Cardiac muscle cell (in vitro differentiated cells and primary cell): Measurements from ENCODE around the gene ZNF804B. TPM values are rescaled to one million over a fixed set of nuclear protein-coding genes. Genes with fewer than 3 reads are reported as not detected.

ENCODE experiments used
- DNase-seq, 2 donors: peaks; one replicate each; pipeline versions ENCODE4 v3.0.0 to v3.0.0-alpha.2; 2010 to 2017; ENCODE audit warnings: low read depth in 1 of 2, low spot score in 1 of 2
- H3K27ac ChIP-seq: fragments of 200-600 bp; sonication (generic); 2 replicates; pipeline ENCODE4 v1.5.1; 2016
- H3K27me3 ChIP-seq: fragments of 200-600 bp; sonication (generic); 2 replicates; pipeline ENCODE4 v1.6.0; 2016; ENCODE audit warnings: control low read depth
- H3K36me3 ChIP-seq: fragments of 200-600 bp; sonication (generic); 2 replicates; pipeline ENCODE4 v1.5.1; 2016; ENCODE audit warnings: control low read depth
- H3K4me1 ChIP-seq: fragments of 200-600 bp; sonication (generic); 2 replicates; pipeline ENCODE4 v1.8.1; 2017; ENCODE audit warnings: low read depth, mild to moderate bottlenecking, mixed run types
- H3K4me3 ChIP-seq: fragments of 200-600 bp; sonication (generic); 2 replicates; pipeline ENCODE4 v1.5.1; 2016; ENCODE audit warnings: mild to moderate bottlenecking
- H3K9me3 ChIP-seq: fragments of 200-600 bp; sonication (generic); 2 replicates; pipeline ENCODE4 v1.5.1; 2017; ENCODE audit warnings: low read depth, mild to moderate bottlenecking, control low read depth
- polyA plus RNA-seq: library from polyadenylated mRNA; unstranded; fragments of >200 nt; fragmentation: Nextera tagmentation; extraction: Ambion mirVana; gene quantifications from 2 replicates; pipeline ENCODE4 v1.2.1, GENCODE V29; 2016
- total RNA-seq: library from RNA; depleted of rRNA; stranded (reverse); fragments of >200 nt; gene quantifications from 2 replicates; pipeline ENCODE4 v1.2.3, GENCODE V29; 2016
- TF ChIP-seq, protein P1 (sequence below): IDR thresholded peaks from 2 replicates; pipeline ENCODE4 v1.5.1; 2012; ENCODE audit warnings: low read depth, mild to moderate bottlenecking, low read length

The ZNF804B gene
- total and polyA plus RNA-seq, 2 experiments from 2014 or later: 0.06 TPM; not detected in 1

DNA sequence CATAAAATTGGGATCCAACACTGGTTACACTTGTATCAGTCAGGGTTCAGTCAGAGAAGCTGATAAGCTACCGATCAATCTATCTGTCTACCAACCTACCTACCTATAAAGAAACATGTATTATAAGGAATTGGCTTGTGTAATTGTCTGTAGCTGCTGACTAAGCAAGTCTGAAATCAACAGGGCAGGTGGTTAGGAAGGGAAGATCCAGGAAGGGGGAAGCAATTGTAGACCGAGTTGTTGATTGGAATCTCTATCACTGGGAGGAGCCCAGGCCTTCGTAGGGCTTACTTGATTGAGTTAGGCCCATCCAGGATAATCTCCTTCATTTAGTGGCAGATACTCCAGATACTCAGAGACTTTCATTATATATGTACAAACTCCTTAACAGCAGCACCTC, 307.5 kb downstream of the ZNF804B start:
- H3K9me3 ChIP-seq: no peaks in the 10 kb centered on the region
- no peak overlapping the region for H3K27ac ChIP-seq
- no peaks in the 10 kb centered on the region for H3K4me1 ChIP-seq
- H3K36me3 ChIP-seq: no peaks in the 10 kb centered on the region
- TF ChIP-seq, protein P1, sequence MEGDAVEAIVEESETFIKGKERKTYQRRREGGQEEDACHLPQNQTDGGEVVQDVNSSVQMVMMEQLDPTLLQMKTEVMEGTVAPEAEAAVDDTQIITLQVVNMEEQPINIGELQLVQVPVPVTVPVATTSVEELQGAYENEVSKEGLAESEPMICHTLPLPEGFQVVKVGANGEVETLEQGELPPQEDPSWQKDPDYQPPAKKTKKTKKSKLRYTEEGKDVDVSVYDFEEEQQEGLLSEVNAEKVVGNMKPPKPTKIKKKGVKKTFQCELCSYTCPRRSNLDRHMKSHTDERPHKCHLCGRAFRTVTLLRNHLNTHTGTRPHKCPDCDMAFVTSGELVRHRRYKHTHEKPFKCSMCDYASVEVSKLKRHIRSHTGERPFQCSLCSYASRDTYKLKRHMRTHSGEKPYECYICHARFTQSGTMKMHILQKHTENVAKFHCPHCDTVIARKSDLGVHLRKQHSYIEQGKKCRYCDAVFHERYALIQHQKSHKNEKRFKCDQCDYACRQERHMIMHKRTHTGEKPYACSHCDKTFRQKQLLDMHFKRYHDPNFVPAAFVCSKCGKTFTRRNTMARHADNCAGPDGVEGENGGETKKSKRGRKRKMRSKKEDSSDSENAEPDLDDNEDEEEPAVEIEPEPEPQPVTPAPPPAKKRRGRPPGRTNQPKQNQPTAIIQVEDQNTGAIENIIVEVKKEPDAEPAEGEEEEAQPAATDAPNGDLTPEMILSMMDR: no peak
- H3K27me3 ChIP-seq: no peaks in the 10 kb centered on the region
- DNase-seq: no peak
- no peak overlapping the region for H3K4me3 ChIP-seq

DNA sequence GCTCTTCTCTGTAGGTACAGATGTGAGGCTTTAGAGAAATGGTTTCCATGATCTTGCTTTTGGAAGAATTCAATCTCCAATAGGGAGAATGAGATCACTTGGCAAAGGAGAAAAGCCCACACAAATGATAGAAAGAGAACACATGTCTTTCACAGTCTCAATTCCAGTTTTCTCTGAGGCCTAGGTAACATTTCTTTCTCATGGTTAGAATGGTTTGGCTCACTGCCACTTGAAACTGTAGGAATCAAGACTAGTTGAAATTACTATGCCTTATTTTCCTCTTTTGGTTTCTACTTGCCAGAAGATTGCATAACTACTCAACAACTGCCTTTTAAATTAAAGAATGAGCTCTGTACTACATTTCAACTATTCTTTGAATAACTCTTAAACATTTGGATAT, 312.6 kb downstream of the ZNF804B start:
- DNase-seq: no peak
- no peaks in the 10 kb centered on the region for H3K27me3 ChIP-seq
- H3K27ac ChIP-seq: no peak overlapping the region

DNA sequence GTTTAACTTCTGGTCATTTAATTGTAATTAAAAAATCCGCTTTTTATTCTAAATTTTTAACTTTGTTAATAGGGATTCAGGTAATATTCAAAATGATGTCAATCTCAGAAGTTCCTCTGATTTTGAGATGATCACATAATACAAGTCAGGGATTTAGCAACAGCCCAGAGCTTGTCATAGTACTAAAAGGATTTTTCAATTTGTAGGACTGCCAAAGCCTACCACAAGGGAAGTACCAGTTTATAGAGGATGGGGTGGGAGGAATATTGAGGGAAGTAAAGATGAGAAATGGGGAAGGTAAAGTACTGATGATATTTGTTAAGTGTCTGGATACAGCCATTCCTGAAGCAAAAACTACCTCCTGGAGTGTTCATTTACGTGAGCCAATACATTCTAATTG, 314.3 kb downstream of the ZNF804B start:
- no peak for DNase-seq
- no peaks in the 10 kb centered on the region for H3K27me3 ChIP-seq
- no peak overlapping the region for H3K27ac ChIP-seq
- H3K9me3 ChIP-seq: no peaks in the 10 kb centered on the region
- TF ChIP-seq, protein P1: no peak
- no peaks in the 10 kb centered on the region for H3K4me1 ChIP-seq
- H3K36me3 ChIP-seq: no peaks in the 10 kb centered on the region
- H3K4me3 ChIP-seq: no peak overlapping the region

More for the DNA sequence above, 312.6 kb downstream of the ZNF804B start:
- H3K4me3 ChIP-seq: no peak overlapping the region
- H3K36me3 ChIP-seq: no peaks in the 10 kb centered on the region
- no peaks in the 10 kb centered on the region for H3K9me3 ChIP-seq
- TF ChIP-seq, protein P1: no peak
- H3K4me1 ChIP-seq: no peaks in the 10 kb centered on the region

DNA sequence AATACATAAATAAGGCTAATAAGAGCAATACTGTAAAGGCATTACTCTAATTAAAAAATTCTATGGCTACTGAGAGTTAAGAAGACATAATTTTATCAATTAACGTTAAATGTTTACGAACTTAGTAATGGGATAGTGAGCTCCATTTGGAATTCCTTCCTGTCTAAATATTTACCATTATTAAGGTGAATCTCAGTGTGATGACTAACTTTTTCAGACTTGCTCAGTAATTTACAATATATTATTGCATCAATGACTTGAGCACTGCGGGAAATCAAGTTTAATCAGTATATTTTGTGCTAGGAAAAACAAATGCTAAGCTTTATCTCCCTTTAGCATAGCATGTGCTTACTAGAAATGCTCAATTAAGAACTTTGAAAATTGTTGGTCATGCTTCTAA, 318.5 kb downstream of the ZNF804B start:
- Histone ChIP-seq H3K27me3 (no peaks in the 10 kb centered on the region), H3K4me1 (no peaks in the 10 kb centered on the region), H3K4me3 (no peak overlapping the region), H3K9me3 (no peaks in the 10 kb centered on the region), H3K36me3 (no peaks in the 10 kb centered on the region), H3K27ac (no peak overlapping the region)
- DNase-seq: no peak
- TF ChIP-seq, protein P1: no peak

DNA sequence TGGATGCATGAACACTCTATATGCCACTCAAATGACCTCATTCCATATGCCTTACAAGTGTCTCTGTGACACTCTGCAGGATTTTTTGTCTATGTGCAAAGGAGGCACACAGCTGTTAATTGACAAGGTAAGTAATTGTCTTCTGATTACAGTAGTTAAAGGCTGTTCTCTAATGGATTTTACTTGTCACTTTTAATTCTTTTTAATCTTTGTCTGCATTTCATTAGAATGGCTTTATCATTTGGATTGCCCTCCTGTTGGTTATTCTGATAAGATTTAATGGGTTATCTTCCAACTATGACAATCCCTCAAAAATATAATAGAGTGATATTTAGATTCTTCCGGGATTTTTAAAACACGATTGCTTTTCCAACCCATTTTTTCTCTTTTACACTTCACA, 326.1 kb downstream of the ZNF804B start:
- no peak overlapping the region for H3K27ac ChIP-seq
- H3K9me3 ChIP-seq: no peaks in the 10 kb centered on the region
- TF ChIP-seq, protein P1: no peak
- H3K4me1 ChIP-seq: no peaks in the 10 kb centered on the region
- H3K36me3 ChIP-seq: no peaks in the 10 kb centered on the region
- no peak for DNase-seq
- H3K27me3 ChIP-seq: no peaks in the 10 kb centered on the region
- H3K4me3 ChIP-seq: no peak overlapping the region

DNA sequence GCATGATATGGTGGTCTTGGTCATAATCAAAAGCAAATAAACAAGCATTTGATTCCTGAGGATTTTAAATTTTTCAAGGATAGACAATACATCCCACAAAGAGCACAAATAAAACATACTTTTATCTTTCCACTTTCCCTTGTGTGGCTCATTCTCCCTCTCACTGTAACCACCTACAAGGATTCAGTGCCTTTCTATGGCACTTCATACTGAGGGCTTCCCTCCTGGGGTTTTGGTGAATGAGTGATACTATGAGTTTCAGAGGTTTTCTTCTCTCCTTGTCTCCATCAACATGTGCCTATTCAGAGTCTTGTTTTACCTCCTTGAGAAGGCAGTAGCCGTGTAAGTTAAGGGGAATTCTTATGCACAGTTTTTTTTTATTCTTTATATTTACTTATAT, 332.1 kb downstream of the ZNF804B start:
- Histone ChIP-seq H3K27ac (no peak overlapping the region), H3K9me3 (no peaks in the 10 kb centered on the region), H3K4me1 (no peaks in the 10 kb centered on the region), H3K27me3 (no peaks in the 10 kb centered on the region), H3K36me3 (no peaks in the 10 kb centered on the region), H3K4me3 (no peak overlapping the region)
- TF ChIP-seq, protein P1: no peak
- DNase-seq: no peak
